ENCODE measurements around the gene RBM4B.

DNA sequence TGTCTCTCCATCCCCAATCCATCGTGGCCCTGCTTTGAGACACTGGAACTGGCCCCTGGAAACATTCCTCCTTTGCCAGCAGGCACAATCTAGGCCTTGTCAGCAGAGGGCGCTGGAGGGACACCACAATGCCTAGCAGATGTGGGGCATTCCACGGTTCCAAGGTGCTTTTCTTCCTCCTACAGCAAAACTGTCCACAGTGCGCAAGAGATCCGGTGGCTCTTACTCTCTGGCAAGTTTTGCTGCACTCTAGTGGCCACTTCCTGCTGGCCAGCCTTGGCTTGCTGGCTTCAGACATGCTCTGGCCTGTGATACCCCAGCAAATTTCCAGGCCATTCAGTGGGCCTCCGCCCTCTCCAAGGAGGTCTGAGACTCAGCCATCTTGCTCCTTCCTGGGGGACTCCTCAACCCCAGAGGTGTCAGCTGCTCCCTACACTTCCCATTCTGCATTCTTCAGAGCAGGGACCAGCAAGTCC is 17.1 kb upstream of the RBM4B start:
- TF ChIP-seq TCF12 (IDR thresholded peaks at IDR 0.05; ENCODE audit: low read depth) (no peak), EGR1 (IDR thresholded peaks at IDR 0.05) (no peak)

Data from Ishikawa (cell line).